Kidney tubule cell (primary cell): ENCODE results near the gene PXMP2.

Source experiments
- DNase-seq: peaks from one replicate; pipeline ENCODE4 v3.0.0-alpha.2; 2018; ENCODE audit warnings: low spot score

PXMP2 gene

DNA sequence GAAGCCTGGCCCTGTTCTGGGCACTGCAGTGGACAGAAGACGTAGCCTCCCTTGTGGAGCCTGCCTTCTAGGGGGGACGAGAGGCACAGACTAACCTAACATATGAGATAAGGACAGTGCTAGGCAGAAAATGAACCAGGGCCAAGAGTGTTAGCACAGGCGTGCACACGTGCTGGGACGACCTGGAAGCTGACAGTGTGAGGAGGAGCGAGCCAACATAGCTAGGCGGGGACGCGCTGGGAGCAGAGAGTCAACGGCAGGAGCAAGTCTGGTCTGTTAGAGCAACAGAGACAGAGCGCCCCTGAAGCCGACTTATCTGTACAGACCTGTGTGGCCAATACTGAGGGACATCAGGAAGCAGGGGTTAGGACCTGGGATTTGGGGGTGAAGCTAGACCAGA is 8.0 kb downstream of the PXMP2 start:
- DNase-seq = no peak

DNA sequence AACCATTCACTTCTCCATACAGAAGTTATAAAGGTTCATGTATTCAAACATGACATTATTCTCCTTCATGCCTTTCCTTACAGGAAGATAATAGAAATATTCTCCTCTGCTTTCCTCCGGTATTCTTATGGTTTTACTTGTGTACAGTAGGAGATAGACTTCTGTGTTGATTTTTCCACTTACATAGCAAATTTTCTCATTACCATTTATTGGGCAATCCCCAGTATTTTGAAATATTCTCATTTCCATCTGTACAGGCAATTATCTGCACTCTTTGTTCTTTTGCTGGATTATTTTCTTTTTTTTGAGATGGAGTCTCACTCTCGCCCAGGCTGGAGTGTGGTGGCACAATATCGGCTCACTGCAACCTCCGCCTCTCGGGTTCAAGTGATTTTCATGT is 11.0 kb downstream of the PXMP2 start:
- DNase-seq = no peak

DNA sequence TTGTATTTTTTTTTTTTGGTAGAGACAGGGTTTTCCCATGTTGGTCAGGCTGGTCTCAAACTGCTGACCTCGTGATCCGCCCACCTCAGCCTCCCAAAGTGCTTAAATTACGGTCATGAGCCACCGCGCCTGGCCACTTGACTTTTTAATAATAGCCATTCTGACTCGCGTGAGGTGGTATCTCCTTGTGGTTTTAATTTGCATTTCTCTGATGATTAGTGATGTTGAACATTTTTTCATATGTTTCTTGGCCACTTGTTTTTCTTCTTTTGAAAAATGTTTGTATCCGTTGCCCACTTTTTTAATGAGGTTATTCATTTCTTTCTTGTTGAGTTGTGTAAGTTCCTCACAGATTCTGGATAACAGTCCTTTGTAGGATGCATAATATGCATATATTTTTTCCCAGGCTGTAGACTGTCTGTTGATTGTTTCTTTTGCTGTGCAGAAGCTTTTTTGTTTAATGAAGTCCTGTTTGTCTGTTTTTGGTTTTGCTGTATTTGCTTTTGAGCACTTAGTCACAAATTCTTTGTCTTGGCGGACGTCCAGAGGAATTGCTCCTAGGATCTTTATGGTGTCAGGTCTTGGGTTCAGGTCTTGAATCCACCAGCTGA is 12.9 kb downstream of the PXMP2 start:
- DNase-seq = peak; percentile 44

DNA sequence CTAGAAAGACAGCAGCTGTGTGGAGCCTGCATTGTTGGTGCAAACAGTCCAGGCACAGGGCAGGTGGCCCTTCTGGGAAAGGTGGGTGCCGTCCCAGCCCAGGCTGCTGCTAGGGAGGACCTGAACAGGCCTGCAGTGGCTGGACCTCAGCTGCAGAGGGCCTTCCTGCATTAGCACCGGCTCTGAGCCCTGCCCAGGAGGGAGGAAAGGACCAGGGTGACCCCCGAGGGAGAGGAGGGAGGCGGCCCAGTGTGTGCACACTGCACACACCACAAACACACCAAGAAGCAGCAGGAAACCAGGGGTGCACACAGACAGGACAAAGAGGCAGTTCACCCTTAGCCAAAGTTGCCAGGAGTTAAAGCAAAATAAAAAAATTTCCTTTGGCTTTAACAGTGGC is 15.3 kb downstream of the PXMP2 start:
- no peak for DNase-seq

DNA sequence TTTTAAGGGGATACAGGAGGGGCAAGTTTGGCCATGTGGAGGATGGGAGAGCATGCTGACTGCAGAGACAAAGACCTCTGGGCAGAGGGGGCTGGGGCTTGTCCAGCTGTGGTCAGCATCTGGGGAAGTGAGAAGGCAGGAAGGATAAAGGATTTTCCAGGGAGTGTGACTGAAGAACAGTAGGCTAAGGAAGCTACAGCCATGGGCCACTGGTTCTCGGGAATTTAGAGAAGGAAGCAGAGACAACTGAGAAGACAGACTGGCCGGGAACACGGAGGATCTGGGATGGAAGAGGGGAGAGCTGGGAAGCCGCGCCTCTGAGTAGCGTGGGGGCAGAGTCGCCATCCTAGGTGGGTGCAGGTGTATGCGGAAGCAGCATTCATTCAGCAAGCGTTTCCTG is 16.3 kb downstream of the PXMP2 start:
- DNase-seq = peak; percentile 57

DNA sequence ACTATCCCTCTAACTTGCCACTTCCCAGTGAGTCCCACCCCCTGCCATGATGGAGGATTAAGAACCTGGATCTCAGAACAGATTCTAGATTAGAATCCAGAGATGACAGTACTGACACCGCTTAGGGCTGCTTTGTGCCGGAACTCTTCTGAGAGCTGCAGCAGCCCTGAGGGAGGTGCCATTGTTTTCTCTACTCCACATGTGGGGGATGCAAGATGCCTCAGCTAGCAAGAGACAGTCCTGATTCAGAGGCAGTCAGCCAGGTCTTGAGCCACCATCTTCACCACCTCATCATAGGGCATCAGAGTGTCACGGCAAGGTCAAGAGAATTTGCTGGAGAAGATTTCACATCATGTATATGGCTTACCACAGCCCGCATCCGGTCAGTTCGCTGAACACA is 19.9 kb downstream of the PXMP2 start:
- no peak for DNase-seq

DNA sequence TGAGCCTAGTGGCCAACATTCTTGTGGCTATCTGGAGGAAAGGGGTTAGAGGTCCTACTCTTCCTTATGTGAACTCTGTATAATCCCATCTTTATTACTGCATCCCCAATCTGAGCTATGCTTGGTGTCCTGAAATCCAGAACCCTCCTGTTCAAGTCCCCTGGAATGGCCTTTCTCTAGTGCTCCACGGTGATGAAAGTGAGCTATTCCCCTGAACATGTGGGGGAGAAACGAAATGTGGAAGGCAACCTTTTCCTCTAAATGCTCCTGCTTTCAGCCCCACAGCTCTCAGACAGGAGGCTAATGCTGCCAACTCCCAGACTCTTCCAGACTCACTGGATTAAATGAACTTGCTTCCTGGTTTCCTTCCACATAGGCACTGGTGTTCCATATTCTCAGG is 20.8 kb downstream of the PXMP2 start:
- no peak for DNase-seq

DNA sequence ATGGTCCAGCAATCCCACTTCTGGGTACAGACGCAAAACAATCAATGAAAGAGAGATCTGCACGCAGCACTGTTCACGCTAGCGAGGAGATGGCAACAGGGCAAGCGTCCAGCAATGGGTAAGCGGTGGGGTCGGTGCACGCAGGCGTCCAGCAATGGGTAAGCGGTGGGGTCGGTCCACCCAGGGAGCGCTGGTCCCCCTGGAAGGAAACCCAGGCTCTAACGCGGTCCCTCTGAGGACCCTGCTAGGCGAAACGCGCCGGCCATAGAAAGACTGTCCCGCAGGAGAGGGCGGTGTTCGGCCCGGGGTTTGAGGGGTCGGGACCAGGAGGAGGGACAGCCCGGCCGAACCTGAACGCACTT is 22.6 kb downstream of the PXMP2 start:
- DNase-seq = no peak

DNA sequence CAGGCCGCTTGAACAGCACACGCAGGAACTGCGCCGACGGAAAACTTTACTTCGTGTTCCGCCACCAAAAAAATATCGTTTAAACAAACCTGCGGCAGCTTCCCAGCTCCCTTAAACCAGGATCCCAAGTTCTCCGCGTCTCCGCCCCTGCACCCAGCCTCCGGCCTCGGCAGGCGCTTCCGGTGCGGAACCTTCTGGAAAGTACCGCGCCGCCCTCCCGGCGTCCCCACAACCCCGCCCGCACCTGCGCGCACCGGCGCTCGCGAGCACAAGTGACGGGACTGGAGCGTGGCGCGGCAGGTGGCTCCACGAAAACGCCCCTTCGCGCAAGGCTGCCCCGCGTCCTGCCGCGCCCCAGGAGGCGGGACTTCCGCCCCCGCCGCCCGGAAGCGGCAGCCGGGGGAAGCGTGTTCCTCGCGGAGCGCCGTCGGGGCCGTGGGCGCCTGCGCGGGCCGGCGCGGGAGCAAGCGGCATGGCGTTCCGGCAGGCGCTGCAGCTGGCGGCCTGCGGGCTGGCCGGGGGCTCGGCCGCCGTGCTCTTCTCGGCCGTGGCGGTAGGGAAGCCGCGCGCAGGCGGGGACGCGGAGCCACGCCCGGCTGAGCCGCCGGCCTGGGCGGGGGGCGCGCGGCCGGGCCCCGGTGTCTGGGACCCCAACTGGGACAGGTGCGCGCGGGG is 23.2 kb downstream of the PXMP2 start, which contains the start of gene PGAM5:
Gene PGAM5 (plus strand): TSS at position 438 of the 675 bp plus-strand sequence. CDS start 35 bp downstream, at position 473.
- DNase-seq = peak; percentile 95

DNA sequence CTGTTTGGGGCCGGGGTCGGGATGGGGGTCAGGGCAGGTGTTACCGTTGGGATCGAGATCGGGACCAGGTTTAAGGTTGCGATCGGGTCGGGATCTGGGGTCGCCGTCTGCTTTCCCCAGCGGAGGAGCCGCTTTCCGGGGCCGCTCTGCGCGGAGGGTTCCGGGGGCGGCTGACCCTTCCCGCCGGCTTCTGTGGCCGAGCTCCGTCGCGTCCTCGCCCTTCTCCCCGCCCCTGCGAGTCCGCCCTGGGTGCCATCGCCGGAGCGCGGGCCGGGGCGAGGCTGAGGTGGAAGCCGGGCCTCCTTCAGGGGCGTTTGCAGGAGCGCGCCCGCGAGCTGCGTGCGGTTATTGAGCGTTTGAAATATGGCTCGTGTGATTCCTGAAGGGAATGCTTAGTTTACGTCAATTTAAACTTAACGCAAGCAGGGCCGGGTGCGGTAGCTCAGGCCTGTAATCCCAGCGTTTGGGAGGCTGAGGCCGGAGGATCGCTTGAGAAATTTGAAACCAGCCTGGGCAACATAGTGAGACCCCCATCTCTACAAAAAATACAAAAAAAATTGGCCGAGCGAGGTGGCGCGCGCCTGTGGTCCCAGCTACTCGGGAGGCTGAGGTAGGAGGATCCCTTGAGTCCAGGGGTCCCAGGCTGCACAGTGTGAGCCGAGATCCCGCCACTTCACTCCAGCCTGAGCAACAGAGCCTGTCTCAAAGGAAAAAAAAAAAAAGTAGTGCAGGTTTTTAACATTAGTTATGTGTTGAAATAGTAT is 23.9 kb downstream of the PXMP2 start:
- DNase-seq = peak; percentile 40

DNA sequence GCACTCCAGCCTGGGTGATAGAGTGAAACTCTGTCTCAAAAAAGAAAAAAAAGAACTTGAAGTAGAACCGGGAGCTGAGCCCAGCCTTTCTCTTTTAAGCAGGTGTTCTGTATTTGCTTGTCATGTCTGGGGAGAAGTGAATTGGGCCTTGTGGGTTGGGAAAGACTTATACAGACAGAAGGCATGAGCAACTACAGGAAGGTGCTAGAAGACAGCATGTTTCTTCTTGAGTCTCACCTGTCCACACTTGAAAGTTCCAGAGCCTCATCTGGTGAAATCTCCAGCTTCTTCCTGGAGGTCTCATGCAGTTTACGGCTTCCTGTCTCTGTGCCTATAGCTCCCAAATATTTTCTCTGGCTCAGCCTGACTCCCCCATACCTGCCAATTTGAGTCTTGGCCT is 25.7 kb downstream of the PXMP2 start:
- no peak for DNase-seq

DNA sequence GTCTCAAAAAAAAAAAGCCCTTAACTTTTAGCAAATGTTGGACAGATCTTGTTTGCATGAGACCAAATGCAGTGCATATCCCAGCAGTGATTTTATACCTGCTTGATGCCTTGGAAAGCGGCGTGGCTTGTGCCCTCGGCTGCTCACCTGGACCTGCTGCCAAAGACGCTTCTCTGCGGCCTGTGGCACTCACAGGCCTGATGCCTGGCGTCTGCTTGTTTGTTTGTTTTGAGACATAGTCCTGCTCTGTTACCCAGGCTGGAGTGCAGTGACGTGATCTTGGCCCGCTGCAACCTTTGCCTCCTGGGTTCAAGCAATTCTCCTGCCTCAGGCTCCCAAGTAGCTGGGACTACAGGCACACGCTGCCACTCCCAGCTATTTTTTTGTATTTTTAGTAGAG is 28.5 kb downstream of the PXMP2 start:
- DNase-seq = no peak

DNA sequence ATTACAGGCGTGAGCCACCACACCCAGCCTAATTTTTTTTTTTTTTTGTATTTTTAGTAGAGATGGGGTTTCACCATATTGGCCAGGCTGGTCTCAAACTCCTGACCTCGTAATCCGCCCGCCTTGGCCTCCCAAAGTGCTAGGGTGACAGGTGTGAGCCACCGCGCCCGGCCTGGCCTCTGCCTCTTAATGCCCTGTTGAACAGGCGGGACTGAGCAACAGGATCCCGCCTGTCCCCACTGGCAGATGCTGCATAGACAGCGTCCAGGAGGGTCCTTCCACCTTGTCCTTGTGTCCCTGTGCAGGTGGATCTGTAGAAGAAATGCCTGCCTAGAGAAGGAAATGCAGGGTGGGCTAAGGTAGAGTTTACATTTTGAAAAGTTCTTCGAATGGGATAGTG is 29.0 kb downstream of the PXMP2 start:
- DNase-seq = no peak

DNA sequence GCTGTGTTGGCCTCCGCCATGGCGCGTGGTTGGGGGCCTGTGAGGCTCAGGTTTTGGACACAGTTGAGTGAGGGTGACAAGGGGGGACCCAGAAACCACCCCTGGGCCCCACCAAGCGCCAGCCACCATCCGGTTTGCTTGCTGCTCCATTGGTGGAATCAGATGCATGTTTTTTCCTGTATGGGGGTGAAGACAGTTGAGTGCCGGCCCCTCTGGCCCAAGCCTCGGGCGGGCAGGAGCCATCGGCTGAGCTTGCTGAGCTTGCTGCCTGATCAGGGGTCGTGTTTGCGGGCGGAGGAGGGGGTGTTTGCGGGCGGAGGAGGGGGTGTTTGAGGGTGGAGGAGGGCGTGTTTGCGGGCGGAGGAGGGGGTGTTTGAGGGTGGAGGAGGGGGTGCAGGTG is 29.6 kb downstream of the PXMP2 start:
- DNase-seq = no peak

DNA sequence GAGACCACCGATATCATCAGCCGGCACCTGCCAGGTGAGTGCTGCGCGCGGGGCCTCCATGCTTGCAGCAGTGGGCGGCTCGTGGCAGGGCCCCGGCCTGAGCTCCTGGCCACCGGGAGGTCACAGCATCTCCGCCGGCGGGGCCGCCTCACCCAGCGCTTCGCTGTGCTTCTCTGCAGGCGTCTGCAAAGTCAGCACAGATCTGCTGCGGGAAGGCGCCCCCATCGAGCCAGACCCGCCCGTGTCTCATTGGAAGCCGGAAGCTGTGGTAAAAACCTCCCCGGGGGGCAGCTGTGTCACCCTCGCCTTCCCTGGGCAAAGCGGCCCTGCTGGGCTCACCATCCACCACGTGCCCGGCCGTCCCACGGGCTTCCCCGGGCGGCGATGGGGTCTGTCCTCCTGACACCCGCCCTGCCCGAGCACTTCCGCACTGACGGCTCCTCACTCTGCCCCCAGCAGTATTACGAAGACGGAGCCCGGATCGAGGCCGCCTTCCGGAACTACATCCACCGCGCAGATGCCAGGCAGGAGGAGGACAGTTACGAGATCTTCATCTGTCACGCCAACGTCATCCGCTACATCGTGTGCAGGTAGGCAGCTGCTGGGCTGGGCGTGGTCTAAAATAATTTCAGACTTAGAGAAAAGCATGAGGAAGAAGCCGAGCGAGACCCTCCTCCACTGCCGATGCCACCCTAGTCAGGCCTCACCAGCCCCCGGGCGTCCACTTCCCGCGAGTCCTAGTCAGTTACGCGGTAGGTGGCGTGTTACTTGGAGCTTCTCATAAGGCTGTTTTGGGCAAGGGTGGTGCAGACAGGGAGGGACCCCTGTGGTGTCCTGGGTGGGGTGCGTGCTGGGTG is 30.4 kb downstream of the PXMP2 start:
- DNase-seq = no peak

DNA sequence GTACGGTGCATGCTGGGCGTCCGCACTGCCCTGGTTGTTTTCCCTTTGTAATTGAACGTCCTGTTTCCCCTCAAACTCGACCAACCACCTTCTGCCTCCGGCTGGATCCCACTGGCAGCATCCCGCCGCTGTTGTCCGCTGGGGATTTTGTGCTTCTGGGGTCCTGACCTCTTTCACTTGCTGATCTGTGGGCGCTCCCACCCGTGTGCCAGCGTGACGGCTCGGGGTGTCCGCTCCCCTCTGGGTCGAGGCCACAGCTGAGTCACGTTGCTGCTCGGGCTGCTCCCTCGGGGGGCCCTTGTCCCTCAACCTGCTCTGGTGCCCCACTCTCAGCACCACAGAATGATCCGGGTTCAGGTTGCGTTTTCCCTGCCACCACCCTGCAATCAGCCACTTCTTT is 31.3 kb downstream of the PXMP2 start:
- no peak for DNase-seq

DNA sequence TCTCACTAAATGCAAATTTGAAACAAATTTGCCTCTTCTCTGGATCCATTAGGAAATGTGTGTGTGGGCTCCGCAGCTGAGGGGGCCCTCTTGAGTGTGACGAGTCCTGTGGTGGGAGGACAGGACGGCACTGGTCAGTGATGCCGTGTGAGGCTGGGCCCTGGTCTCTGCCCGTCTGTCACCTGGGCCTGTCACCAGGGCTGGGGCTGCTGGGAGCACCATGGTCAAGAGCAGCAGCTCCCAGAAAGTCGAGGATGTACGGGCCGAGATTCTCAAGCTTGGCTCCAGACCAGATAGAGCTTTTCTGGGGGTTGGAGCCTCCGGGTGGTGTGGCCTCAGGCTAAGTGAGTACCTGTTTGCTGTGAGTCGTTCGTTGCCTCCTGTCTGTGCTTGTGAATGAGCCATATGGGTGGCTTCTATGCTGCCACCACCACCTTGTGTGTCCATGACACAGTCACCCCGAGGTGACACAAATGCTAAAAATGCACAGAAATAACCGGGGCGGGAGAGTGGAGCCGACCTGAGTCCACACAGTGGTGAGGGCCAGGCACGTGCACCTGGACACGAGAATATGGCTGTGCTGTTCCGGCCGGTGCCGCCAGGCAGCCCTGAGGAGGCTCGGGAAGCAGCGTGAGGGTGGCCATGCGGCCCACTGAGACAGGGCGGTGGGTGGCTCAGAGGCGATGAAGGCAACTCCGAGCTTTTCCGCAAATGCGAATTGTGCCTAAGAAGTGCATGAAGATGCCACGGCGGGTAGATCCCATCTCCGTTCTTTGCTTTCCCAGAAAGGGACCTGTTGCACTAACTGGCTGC is 32.0 kb downstream of the PXMP2 start:
- DNase-seq = peak; percentile 37

DNA sequence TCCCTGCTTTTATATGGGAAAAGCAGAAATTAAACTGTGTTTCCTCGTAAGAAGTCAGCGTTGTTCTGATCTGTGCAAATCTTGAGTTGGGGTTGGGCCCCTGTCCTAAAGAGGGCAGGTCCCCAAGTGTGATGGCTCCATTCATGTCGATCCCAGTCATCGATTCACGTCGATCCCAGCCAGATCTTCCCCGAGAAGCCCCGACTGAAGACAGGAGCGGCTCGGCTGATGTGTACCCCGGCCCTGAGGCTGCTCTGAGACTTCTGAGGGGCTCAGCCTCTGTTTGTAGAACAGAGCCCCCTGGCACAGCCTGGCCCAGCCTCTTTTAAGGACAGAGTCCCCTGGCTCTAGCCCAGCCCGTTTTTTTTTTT is 32.6 kb downstream of the PXMP2 start:
- DNase-seq = no peak

DNA sequence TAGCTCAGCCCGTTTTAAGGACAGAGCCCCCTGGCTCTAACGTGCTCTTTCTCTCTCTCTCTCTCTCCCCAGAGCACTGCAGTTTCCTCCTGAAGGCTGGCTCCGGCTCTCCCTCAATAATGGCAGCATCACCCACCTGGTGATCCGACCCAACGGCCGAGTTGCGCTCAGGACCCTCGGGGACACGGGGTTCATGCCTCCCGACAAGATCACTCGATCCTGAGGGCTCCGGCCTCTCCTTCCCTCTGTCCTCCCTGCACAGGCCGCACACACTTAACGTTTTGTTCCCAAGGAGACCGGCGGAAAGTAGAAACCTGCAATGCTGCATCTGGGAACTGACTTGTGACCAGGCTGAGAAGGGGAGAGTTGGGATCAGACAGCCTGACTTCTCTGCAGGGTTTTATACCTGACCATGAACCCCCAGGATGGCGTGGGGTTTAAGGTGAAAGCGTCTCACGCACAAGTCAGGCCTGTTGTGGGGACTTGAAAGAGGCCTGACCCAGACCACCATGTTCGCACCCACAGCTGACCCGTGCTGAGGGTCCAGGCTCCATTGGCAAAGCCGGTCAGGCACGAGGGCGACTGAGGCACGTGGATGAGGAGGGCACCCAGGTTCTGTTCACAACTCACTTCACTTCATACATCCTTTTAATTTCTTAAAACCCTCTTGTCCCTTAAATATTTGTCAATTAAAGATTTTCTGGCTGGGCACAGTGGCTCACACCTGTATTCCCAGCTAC is 33.4 kb downstream of the PXMP2 start:
- no peak for DNase-seq

DNA sequence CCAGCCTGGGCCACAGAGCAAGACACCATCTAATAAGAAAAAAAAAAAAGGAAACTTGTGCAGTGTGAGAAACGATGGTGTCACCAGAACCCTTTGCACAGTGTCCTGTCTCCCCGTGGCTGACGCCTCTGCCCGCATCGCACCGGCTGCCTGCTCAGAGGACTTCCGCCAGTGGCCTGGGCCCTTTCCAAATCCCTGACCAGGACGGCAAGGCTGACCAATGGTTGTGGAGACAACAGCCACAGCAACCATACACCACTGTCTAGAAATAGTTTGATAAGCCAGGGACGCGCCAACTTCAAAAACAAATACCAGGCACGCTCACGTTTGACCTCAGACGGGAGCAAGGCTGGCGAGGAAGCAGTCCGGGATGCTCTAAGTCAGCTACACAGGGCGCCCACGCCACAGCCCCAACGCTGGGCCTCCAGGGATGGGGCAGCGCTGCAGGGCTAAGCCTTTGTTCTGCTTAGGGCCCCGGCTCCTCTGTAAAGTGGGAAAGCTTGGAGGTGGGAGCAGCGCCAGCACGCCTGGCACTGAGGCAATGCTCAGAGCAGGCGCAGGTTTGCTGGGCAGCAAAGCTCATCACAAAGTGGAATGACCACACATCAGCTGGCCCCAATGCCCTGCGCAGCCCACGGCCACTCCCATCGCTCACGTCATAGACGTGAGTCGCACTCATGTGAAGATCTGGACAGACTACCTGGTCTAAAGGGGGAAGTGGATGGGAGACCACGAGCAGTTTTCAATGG is 35.8 kb downstream of the PXMP2 start:
- DNase-seq = no peak
